H4 (cell line): Measurements from ENCODE around the gene ACR. TPM values are rescaled to one million over a fixed set of nuclear protein-coding genes. Genes with fewer than 3 reads are reported as not detected.

ENCODE experiments used
- DNase-seq: peaks from one replicate; pipeline ENCODE4 v3.0.0-alpha.2; 2015; ENCODE audit warnings: low spot score
- total RNA-seq: library from RNA; depleted of rRNA; stranded (reverse); fragments of >200 nt; shearing (Covaris generic); gene quantifications from 2 replicates; pipeline ENCODE4 v1.2.3, GENCODE V29; 2014

The ACR gene
- total RNA-seq, 1 experiment from 2014 or later = not detected

DNA sequence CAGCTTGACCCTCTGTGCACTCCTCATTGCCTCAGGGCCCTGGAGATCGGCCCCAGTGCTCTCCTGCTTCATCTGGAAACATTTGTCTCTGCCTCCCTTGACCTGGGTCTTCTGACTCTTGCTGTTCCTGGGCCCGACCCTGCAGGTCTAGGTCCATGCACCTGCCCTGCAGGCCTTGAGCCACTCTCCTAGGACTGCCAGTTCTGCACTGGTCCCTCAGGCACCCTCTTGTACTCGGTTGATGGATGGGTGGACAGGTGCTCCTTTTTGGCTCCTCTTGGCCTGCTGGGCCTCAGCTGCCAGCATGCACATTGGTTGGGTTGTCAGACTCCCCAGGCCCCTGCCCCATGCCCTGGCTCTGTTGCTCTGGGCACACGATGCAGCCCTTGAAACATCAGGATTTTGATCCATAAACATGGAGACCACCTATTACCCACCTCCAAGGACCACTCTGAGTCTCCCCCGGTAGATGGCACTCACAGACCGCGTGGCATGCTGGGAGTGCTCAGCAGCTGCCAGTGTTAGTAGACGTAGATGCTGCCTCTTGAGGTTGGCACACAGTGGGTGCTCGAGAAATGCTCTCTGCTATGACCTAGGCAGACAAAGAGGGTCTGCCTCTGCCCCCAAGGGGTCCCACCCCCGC lies 20.2 kb upstream of the ACR start:
- no peak for DNase-seq

DNA sequence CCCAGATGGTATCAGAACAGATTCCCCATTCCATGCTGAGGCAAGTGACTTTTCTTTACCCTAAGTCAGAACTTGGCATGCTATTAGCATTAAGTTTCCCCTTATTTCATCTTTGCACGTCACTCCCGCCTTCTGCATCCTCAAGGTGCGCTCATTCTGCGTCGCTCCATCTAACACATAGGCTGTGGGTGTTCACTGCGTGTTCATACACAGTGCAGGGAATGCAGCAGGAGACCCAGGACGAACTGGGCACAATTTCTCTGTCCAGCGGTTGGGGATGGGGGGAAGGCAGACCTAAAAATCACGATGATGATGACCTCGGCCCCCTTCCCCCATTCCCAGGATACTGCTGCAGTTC lies 19.7 kb upstream of the ACR start:
- DNase-seq = no peak

DNA sequence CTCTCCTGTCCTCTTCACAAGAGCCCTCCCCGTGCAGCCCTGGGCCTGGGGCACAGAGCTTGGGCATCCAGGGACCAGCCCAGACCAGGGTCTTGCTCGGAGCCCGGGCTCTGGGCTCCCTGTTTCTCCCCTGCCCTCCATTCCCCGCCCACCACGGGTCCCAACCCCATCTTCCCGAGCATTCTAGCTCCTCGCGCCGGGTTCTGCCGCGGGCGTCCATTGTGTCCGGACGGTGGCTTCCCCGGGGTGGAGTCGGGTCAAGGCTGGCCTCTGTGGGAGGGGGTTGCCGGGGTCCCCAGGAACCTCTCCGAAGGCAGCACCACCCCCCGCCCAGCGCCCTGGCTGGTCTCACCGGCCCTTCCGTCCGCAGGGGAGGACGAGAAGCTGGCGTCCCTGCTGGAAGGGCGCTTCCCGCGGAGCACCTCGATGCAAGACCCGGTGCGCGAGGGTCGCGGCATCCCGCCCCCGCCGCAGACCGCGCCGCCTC lies 18.1 kb upstream of the ACR start:
- no peak for DNase-seq

DNA sequence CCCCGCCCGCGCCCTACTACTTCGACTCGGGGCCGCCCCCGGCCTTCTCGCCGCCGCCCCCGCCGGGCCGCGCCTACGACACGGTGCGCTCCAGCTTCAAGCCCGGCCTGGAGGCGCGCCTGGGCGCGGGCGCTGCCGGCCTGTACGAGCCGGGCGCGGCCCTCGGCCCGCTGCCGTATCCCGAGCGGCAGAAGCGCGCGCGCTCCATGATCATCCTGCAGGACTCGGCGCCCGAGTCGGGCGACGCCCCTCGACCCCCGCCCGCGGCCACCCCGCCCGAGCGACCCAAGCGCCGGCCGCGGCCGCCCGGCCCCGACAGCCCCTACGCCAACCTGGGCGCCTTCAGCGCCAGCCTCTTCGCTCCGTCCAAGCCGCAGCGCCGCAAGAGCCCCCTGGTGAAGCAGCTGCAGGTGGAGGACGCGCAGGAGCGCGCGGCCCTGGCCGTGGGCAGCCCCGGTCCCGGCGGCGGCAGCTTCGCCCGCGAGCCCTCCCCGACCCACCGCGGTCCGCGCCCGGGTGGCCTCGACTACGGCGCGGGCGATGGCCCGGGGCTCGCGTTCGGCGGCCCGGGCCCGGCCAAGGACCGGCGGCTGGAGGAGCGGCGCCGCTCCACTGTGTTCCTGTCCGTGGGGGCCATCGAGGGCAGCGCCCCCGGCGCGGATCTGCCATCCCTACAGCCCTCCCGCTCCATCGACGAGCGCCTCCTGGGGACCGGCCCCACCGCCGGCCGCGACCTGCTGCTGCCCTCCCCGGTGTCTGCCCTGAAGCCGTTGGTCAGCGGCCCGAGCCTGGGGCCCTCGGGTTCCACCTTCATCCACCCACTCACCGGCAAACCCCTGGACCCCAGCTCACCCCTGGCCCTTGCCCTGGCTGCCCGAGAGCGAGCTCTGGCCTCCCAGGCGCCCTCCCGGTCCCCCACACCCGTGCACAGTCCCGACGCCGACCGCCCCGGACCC lies 17.4 kb upstream of the ACR start:
- DNase-seq = no peak

DNA sequence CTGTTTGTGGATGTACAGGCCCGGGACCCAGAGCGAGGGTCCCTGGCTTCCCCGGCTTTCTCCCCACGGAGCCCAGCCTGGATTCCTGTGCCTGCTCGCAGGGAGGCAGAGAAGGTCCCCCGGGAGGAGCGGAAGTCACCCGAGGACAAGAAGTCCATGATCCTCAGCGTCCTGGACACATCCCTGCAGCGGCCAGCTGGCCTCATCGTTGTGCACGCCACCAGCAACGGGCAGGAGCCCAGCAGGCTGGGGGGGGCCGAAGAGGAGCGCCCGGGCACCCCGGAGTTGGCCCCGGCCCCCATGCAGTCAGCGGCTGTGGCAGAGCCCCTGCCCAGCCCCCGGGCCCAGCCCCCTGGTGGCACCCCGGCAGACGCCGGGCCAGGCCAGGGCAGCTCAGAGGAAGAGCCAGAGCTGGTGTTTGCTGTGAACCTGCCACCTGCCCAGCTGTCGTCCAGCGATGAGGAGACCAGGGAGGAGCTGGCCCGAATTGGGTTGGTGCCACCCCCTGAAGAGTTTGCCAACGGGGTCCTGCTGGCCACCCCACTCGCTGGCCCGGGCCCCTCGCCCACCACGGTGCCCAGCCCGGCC lies 16.7 kb upstream of the ACR start:
- DNase-seq = no peak

DNA sequence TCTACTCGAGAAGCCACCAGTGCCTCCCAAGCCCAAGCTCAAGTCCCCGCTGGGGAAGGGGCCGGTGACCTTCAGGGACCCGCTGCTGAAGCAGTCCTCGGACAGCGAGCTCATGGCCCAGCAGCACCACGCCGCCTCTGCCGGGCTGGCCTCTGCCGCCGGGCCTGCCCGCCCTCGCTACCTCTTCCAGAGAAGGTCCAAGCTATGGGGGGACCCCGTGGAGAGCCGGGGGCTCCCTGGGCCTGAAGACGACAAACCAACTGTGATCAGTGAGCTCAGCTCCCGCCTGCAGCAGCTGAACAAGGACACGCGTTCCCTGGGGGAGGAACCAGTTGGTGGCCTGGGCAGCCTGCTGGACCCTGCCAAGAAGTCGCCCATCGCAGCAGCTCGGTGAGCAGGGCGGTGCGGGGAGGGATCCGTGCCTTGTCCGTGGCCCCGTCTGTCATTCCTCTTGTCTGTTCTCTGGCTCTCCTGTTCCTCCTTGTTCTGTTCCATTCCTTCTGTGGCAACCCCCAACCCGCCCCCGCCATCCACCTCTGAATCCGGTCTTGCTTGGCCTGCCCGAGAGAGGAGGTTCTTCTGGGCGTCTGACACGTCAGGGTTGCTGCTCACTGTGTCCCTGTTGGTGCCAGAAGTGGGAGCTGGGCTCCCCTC lies 15.8 kb upstream of the ACR start:
- no peak for DNase-seq

DNA sequence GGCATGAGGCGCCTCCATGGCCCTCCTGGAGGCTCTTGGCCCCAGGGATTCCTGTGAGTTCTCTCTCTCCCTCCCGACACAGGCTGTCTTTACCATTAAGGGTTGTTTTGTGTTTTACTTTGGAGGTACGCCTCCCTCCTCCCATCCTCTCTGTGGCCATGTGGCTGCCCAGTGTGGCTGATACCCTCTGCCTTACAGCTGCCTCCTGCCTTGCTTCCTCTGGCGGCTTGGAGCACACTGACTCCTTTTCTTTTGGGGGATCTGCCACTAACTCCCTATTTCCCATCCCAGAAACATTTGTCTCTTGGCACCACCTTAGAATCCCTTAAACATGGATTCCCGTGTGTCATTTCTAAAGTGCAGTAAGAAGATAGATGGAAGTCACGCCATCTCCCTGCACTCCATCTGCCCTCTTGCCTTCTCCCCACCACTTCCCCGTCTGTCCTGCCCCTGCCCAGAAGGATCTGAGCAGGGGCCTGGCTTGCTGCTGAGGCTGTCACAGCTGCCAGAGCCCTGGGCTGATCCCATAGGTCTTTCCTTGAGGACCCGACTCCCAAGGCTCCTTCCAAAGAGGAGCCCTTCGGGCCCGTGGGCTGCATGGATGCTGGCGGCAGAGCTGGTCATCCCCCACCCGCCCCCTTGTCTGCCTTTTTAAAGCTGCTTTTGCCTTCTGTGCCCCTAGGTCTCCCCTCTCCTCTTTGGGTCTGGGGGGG lies 15.1 kb upstream of the ACR start:
- no peak for DNase-seq

DNA sequence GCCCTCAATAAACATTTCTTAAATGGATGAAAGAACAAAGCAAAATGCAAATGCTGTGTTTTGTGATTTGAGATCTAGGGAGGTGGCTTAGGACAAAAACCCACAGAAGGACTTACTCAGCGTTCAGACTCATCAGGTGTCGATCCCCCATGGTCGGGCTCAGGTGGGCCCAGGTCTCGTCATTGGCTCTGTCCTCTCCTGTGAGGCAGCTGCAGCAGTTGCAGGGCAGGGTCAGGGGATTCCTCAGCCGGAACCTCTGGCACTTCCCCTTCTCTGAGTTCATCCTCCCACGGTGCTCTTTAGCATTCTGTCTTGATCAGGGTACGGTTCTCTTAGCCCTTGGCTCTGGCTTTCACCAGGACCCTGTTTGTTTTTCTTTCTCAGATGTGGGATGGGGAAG lies 14.0 kb upstream of the ACR start:
- DNase-seq = no peak

DNA sequence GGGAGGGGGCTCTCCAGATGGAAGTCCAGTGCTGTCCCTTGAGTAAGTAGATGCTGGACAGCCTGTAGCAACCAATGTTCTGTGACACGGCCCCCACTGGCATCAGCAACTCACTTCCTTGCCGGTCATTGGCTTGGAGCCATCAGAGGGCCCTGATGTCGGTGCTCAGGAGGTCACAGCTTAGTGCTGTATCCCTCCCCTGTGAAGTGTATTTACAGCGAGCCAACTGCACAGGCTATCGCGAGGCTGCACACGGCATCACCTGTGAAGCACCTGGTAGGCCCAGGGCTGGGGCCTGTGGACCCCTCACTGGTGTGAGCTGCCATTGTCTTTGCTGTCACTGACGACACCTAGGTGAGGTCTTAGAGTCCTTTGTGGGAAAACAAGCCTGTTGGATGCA lies 13.4 kb upstream of the ACR start:
- DNase-seq = no peak

DNA sequence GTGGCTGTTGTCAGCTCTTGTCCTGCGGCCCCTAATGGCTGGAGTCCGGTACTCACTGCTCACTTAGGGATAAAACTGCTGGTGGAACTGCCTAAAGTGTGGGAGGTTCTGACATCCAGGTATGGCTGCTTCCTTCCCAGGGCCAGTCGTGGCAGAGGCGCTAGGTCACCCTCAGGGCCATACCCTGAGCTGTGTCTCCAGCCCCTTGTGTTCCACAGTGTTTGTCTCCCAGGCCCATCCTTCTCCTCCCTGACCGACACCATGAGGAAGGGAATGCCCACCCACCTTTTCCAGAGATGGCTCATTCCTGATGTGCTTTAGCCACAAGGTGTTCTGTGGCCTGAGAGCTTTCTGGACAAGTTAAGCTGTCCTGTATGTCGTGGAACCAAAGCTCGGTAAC lies 12.4 kb upstream of the ACR start:
- DNase-seq = no peak

DNA sequence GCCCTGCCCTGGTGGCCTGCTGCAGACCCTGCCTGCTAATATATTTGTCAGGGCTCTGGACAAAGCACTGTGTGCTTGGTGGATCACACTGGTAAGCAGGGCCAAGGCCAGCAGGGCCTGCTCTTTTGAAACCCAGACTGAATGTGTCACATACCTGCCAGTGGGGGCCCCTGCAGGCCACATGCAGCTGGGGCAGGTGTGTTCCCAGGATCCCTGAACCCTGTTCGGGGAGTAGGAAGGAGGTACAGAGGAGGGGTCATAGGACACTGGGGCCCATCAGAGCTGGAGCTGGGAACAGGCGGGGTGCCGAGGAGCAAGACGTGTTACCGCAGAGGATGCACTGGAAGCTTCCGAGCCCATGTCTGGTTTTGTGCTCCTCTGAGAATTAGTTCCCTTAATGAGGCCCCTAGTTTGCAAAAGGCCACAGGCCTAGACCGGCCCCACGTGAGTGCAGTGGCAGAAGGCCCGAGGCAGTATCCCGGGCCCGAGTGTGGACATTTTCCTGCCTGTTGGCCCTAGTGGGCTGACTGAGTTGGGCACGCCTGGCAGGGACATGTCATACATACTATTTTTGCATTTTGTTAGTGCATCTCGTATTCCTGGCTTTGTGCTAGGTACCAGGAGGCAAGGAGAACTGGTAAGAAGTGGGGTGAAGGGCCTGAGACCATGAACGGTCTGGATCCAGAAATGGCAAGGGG lies 11.2 kb upstream of the ACR start:
- no peak for DNase-seq

DNA sequence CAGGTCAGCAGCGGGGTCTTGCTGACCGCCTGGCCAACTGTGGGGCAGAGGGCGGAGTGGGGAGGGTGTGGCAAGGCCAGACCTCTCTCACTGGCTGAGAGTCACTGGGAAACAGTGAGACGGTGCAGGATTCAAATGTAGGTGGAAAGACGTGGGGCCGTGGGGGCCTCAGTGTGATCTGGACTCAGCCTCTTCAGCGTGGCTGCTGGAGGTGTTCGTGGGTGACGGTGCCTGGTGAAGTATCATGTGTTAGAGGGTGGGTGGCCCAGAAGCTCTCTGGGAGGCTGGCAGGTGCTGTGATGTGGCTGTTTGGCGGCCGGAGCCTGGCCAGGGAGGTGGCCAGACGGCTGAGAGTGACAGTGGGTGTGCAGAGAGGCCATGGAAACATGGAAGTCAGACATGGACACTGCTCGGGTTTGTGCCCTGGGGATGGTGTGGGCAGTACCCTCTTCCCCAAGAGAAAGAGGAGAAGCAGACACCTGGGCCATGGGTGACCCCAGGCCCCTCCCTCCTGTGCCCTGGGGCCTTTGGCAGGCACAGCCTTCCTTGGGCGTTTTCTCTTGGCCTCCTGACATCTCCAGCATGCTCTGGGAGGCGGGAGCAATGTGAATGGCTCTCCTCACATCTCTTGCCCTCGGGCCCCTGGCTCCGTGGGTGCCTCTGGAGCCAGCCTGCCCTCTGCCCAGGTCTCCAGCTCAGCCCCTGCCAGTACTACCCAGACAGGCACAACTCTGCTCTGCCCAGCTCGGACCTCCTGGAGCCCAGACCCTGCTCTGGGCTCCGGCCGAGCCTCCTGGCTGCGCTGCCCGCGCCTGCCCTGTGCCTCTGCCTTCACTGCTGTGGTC lies 10.1 kb upstream of the ACR start:
- no peak for DNase-seq

DNA sequence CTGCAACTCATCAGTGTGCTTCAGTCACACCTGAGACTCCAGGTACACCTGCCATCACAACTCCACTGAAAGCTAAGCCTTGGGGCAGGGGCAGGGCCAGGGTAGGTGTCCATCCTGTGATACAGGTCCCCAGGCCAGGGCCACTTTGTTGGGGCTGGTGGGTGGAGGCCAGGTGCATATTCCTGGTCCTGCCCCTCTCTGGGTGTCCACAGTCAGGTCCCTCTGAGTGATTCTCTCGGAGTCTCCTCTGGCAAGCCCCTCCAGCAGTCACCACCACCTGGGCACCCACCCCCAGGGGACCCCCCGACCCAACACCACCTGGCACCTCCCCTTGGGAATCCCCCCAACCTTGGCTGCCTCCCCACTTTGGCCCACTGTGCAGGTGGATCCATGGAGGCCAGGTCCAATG lies 9.5 kb upstream of the ACR start:
- no peak for DNase-seq

DNA sequence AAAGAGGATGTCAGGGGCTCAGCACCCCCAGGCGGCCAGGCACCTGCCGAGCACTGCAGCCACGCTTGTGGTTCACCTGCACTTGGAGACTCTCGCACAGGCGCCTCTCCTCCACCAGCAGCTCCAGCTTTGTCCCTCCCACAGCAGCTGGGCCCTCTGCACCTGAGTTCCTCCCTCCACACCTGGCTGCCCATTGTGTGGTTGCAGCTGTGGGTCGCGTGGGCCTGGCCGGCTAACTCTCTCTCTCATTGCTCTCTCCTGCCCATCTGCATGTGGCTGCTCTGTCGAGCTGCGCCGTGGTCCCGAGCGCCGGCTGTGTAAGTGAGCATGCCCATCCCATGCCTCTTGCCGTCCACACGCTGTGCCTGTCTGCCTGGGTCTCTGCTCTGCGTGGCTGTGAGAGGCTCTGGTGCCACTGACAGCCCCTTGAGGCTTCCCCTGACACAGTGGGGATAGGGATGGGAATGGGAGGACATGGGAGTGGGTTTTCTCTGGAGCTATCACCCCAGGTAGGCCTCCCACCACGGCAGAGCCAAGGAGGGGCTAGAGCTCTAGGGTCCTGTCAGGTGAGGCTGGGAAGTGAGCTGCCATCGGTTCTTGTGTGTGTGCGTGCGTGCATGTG lies 8.5 kb upstream of the ACR start:
- DNase-seq = no peak

DNA sequence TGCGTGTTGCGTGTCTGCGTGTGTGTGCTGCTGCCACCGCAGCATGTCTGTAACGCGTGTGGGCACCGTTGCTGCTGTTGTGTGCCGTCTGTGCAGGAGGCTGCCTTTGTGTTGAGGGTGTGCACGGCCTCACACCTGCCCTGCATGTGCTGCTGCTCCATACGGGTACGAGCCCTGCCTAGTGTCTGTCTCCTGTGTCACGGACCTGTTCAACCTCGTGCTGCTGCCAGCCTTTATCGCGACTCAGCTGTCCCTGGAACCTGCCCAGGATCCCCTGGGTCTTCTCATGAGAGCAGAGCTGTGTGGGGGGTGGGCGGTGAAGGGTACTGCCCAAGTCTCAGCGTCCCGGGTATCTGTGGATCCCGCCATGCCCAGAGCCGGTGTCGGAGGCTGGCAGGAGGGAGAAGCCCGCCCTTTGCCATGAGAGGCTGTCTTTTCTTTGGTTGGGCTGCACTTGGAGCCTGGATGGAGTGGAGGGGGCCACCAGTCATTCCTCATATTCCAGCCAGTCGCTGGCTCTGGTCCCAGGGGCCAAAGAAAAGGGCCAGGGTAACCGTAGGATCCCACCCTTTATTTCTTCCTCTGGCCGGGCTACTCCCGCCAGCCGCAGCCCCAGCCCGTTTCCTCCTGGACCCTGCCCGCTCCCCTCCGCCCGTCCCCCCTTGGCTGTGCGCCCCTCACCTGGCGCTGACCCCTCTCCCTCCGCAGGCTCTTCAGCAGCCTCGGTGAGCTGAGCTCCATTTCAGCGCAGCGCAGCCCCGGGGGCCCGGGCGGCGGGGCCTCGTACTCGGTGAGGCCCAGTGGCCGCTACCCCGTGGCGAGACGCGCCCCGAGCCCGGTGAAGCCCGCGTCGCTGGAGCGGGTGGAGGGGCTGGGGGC lies 7.8 kb upstream of the ACR start:
- no peak for DNase-seq

DNA sequence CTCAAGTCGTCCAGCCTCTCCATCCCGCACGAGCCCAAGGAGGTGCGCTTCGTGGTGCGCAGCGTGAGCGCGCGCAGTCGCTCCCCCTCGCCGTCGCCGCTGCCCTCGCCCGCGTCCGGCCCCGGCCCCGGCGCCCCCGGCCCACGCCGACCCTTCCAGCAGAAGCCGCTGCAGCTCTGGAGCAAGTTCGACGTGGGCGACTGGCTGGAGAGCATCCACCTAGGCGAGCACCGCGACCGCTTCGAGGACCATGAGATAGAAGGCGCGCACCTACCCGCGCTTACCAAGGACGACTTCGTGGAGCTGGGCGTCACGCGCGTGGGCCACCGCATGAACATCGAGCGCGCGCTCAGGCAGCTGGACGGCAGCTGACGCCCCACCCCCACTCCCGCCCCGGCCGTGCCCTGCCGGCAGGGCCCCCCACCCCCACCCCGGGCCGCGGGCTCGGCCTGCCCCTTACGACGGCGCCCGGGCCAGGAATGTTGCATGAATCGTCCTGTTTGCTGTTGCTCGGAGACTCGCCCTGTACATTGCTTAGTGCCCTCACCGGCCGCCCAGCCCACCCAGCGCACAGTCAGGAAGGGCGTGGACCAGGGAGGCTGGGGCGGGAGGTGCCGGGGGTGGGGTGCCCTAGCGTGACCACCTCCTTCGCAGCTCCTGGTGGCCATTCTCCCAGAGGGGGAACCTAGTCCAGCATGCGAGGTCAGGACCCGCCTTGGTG lies 6.9 kb upstream of the ACR start:
- no peak for DNase-seq

DNA sequence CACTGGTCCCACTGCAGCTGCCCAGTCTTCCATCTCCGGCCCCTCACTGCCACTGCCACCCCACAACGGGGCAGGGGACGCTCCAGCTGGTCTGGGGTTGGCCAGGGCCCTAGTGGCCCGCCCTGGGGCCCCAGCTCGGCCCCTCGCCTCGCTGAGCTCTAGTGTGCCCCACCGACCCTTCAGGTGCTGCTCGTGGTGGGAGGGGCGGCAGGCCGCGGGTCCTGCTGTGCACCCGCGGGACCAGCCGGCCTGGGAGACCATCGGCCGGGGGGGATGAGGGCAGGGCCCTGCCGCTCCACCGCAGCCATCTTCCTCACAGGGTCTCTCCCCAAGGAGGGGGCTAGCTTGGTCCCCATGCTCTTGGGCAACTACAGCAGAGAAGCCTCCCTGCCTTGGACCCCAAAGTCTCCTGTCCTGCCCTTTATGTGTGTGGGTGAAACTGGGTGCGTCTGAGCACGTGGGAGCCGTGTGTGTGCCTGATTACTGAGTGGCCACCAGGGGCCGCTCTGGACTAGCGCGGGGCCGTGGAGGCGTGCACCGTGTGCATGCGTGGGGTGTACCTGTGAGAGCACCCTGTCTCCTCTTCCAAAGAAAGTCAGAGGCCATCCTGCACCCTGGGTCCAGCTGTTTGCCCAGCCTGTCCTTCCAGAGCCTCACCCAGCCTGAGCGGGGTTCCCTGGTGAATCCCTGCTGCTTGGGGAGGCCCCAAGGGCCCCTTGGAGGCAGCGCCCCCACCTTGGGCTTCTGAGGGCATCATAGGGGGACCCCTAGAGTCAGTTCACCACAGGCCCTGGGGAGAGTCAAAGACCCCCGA lies 6.0 kb upstream of the ACR start:
- peak; percentile 22 for DNase-seq
